ENCODE results near the gene SEMA3A. TPM values are rescaled to one million over a fixed set of nuclear protein-coding genes. Genes with fewer than 3 reads are reported as not detected.
A peak's percentile ranks its signal among the peaks of the same experiment; 100 is the strongest.

The SEMA3A gene
- total and polyA plus RNA-seq, 2 experiments from 2014 or later: 24.5 to 48.4 TPM

DNA sequence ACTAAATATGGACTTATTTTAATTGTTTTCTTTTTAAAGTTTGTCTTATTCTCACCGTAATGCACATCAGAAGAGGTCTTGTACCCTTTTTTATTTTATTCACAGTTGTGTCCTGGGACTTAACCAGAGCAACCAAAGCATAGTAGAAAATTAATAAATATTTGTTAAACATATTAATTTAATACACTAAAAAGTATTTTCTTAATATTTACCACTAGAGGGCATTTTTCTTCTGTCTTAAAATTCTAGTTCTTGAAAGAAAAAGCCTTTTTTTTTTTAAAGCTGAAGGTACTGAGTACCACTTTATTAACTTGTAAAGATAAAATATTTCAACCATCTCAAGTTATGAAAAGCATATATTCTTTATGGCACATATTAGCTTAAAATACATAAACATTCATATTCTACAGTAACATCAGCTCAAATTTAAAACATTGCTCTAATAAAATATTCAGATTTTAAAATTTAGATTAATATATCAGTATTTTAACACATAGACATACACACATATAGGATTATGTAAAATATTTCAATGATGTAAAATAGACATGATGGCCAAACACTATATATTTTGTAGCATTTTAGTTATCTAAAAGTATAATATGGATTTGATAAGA lies 260.4 kb downstream of the SEMA3A start:
- Histone ChIP-seq H3K36me3 (ENCODE audit: low read depth) (no peaks in the 10 kb centered on the region), H3K9ac (no peak overlapping the region), H3K79me2 (ENCODE audit: insufficient read depth) (no peaks in the 10 kb centered on the region), H4K20me1 (ENCODE audit: insufficient read depth) (no peaks in the 10 kb centered on the region), H3K4me3 (no peak overlapping the region), H3F3A (ENCODE audit: insufficient read depth) (no peaks in the 10 kb centered on the region), H3K27ac (no peak overlapping the region), H3K4me2 (ENCODE audit: unreplicated experiment) (no peak overlapping the region), H2AFZ (no peak overlapping the region), H3K9me3 (ENCODE audit: low read depth) (no peaks in the 10 kb centered on the region), H3K9me2 (ENCODE audit: insufficient read depth) (no peaks in the 10 kb centered on the region), H3K4me1 (ENCODE audit: insufficient read depth) (no peaks in the 10 kb centered on the region), H3K27me3 (replicated peaks; ENCODE audit: insufficient read depth) (no peaks in the 10 kb centered on the region)
- peak; percentile 50 for DNase-seq
- no peak for TF ChIP-seq EZH2 (IDR thresholded peaks at IDR 0.05; ENCODE audit: insufficient read depth, poor library complexity, severe bottlenecking)
- in situ Hi-C loops (cut with MboI): loop anchor here (25.0 kb wide), 2 partner anchors 1253 to 1903 kb away; partner anchors contain the start of gene SEMA3D
- 82 to 86% methylated on average over 1 of the region's 1 CpG for whole genome bisulfite sequencing, 2 experiments (ENCODE audit: low coverage in 1 of 2, low lambda C conversion rate in 2 of 2, missing lambda C conversion rate in 2 of 2)

- no peaks in the 10 kb centered on the region for H3K9me3 ChIP-seq (ENCODE audit: low read depth)
- in situ Hi-C loops (cut with MboI): loop anchor here (25.0 kb wide), 2 partner anchors 1255 to 1905 kb away; partner anchors contain the start of gene SEMA3D
- H3K4me3 ChIP-seq: no peak overlapping the region
- no peak for DNase-seq
- H3K4me2 ChIP-seq (ENCODE audit: unreplicated experiment): no peak overlapping the region
- no peaks in the 10 kb centered on the region for H4K20me1 ChIP-seq (ENCODE audit: insufficient read depth)
- WGBS, 2 experiments (ENCODE audit: low coverage in 1 of 2, low lambda C conversion rate in 2 of 2, missing lambda C conversion rate in 2 of 2): 87 to 91% methylated on average over 2 of the region's 2 CpGs
- no peak overlapping the region for H2AFZ ChIP-seq
- H3K9ac ChIP-seq: no peak overlapping the region
- TF ChIP-seq EZH2 (IDR thresholded peaks at IDR 0.05; ENCODE audit: insufficient read depth, poor library complexity, severe bottlenecking) (no peak), EZH2phosphoT487 (IDR thresholded peaks at IDR 0.05; ENCODE audit: insufficient read depth, low read depth) (no peak)
- H3K27me3 ChIP-seq (replicated peaks; ENCODE audit: insufficient read depth): no peaks in the 10 kb centered on the region
- no peaks in the 10 kb centered on the region for H3F3A ChIP-seq (ENCODE audit: insufficient read depth)
- H3K27ac ChIP-seq: no peak overlapping the region
- H3K9me2 ChIP-seq (ENCODE audit: insufficient read depth): no peaks in the 10 kb centered on the region
- no peaks in the 10 kb centered on the region for H3K79me2 ChIP-seq (ENCODE audit: insufficient read depth)
- H3K4me1 ChIP-seq (ENCODE audit: insufficient read depth): no peaks in the 10 kb centered on the region
- no peaks in the 10 kb centered on the region for H3K36me3 ChIP-seq (ENCODE audit: low read depth)
These were observed 262.6 kb downstream of the SEMA3A start for GRCh38 chr7:83931968-83932367.

GRCh38 chr7:83930262-83930661 lies 264.3 kb downstream of the SEMA3A start:
- in situ Hi-C loops (cut with MboI): loop anchor here (25.0 kb wide), 2 partner anchors 1257 to 1907 kb away; partner anchors contain the start of gene SEMA3D
- H2AFZ ChIP-seq: no peak overlapping the region
- no peaks in the 10 kb centered on the region for H3K9me3 ChIP-seq (ENCODE audit: low read depth)
- H3K4me2 ChIP-seq (ENCODE audit: unreplicated experiment): no peak overlapping the region
- H3F3A ChIP-seq (ENCODE audit: insufficient read depth): no peaks in the 10 kb centered on the region
- H3K4me3 ChIP-seq: no peak overlapping the region
- H3K9me2 ChIP-seq (ENCODE audit: insufficient read depth): no peaks in the 10 kb centered on the region
- no peaks in the 10 kb centered on the region for H3K27me3 ChIP-seq (replicated peaks; ENCODE audit: insufficient read depth)
- no peaks in the 10 kb centered on the region for H3K79me2 ChIP-seq (ENCODE audit: insufficient read depth)
- H3K9ac ChIP-seq: no peak overlapping the region
- H3K36me3 ChIP-seq (ENCODE audit: low read depth): no peaks in the 10 kb centered on the region
- no peaks in the 10 kb centered on the region for H4K20me1 ChIP-seq (ENCODE audit: insufficient read depth)
- H3K4me1 ChIP-seq (ENCODE audit: insufficient read depth): no peaks in the 10 kb centered on the region
- 93 to 100% methylated on average over 2 of the region's 2 CpGs for WGBS, 2 experiments (ENCODE audit: low coverage in 1 of 2, low lambda C conversion rate in 2 of 2, missing lambda C conversion rate in 2 of 2)
- no peak for DNase-seq
- no peak overlapping the region for H3K27ac ChIP-seq
- TF ChIP-seq EZH2 (IDR thresholded peaks at IDR 0.05; ENCODE audit: insufficient read depth, poor library complexity, severe bottlenecking): no peak
- TF ChIP-seq EZH2phosphoT487 (IDR thresholded peaks at IDR 0.05; ENCODE audit: insufficient read depth, low read depth): no peak

DNA sequence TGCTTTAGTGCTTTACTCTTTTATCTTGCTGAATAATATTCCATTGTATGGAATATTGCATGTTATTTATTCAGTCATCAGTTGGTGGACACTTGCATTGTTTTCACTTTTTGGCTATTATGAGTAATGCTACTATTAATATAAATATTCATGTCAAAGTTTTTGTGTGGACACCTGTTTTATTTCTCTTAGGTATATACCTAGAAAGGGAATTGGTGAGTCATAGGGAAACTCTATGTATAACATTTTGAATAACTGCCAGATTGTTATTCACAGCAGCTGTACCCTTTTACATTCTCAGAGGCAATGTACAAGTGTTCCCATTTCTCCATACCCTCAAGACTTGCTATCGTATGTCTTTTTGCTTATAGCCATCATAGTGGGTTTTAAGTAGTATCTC lies 268.7 kb downstream of the SEMA3A start:
- peaks cover 10% of the 10 kb centered on the region; the same call in 1 of the 2 replicates for H3F3A ChIP-seq (ENCODE audit: insufficient read depth)
- H3K4me2 ChIP-seq (ENCODE audit: unreplicated experiment): no peak overlapping the region
- H2AFZ ChIP-seq: no peak overlapping the region
- H3K79me2 ChIP-seq (ENCODE audit: insufficient read depth): no peaks in the 10 kb centered on the region
- H3K27ac ChIP-seq: no peak overlapping the region
- H3K27me3 ChIP-seq (replicated peaks; ENCODE audit: insufficient read depth): no peaks in the 10 kb centered on the region
- WGBS, 2 experiments (ENCODE audit: low coverage in 1 of 2, low lambda C conversion rate in 2 of 2, missing lambda C conversion rate in 2 of 2): 86 to 94% methylated on average over 1 of the region's 1 CpG
- no peaks in the 10 kb centered on the region for H3K9me2 ChIP-seq (ENCODE audit: insufficient read depth)
- TF ChIP-seq EZH2phosphoT487 (IDR thresholded peaks at IDR 0.05; ENCODE audit: insufficient read depth, low read depth) (no peak), EZH2 (IDR thresholded peaks at IDR 0.05; ENCODE audit: insufficient read depth, poor library complexity, severe bottlenecking) (no peak)
- in situ Hi-C loops (cut with MboI): loop anchor here (25.0 kb wide), 2 partner anchors 1261 to 1911 kb away; partner anchors contain the start of gene SEMA3D
- no peaks in the 10 kb centered on the region for H3K36me3 ChIP-seq (ENCODE audit: low read depth)
- H3K9me3 ChIP-seq (ENCODE audit: low read depth): no peaks in the 10 kb centered on the region
- H3K4me3 ChIP-seq: no peak overlapping the region
- no peak overlapping the region for H3K9ac ChIP-seq
- no peak for DNase-seq
- H3K4me1 ChIP-seq (ENCODE audit: insufficient read depth): no peaks in the 10 kb centered on the region
- H4K20me1 ChIP-seq (ENCODE audit: insufficient read depth): no peaks in the 10 kb centered on the region

Measured in GM23248 (cell line).